GM13977 (cell line): Measurements from ENCODE around the gene GAS5.
"Not testable (repeated sequence)": the region's sequence is repeated elsewhere in the genome, so short reads cannot be mapped to it uniquely, and the experiment has no call there.

Experiments used
- DNase-seq: peaks from one replicate; pipeline ENCODE4 v3.0.0; 2012; ENCODE audit warnings: low spot score
- in situ Hi-C: fragments of 300-500 bp; cut with MboI; formaldehyde crosslinking; loops from one replicate; pipeline ENCODE4 v1.12.0; 2022; ENCODE audit warnings: low sequenced_read_pairs, low pct_unique_long_range_greater_than_20kb, mixed read lengths, inconsistent platforms; ENCODE audit not compliant: unreplicated experiment
- TF ChIP-seq, protein P1 (sequence below): IDR thresholded peaks from 2 replicates; pipeline ENCODE4 v1.5.1; 2012; ENCODE audit warnings: mild to moderate bottlenecking, control low read depth; ENCODE audit not compliant: insufficient read depth; ENCODE audit errors: extremely low read depth, missing control alignments

GAS5 gene

GRCh38 chr1:173866413-173867115 is 1.2 kb downstream of the GAS5 start:
- DNase-seq: no peak
- in situ Hi-C loops: no loop called here
- TF ChIP-seq, protein P1, sequence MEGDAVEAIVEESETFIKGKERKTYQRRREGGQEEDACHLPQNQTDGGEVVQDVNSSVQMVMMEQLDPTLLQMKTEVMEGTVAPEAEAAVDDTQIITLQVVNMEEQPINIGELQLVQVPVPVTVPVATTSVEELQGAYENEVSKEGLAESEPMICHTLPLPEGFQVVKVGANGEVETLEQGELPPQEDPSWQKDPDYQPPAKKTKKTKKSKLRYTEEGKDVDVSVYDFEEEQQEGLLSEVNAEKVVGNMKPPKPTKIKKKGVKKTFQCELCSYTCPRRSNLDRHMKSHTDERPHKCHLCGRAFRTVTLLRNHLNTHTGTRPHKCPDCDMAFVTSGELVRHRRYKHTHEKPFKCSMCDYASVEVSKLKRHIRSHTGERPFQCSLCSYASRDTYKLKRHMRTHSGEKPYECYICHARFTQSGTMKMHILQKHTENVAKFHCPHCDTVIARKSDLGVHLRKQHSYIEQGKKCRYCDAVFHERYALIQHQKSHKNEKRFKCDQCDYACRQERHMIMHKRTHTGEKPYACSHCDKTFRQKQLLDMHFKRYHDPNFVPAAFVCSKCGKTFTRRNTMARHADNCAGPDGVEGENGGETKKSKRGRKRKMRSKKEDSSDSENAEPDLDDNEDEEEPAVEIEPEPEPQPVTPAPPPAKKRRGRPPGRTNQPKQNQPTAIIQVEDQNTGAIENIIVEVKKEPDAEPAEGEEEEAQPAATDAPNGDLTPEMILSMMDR: no peak

- no peak for DNase-seq
- in situ Hi-C loops: no loop called here
- TF ChIP-seq, protein P1: no peak
Observed at GRCh38 chr1:173865468-173866164, 2.2 kb downstream of the GAS5 start.

- in situ Hi-C loops: no loop called here
- TF ChIP-seq, protein P1: no peak
- no peak for DNase-seq
Observed at GRCh38 chr1:173864179-173864867, 3.5 kb downstream of the GAS5 start.

- DNase-seq: no peak
- TF ChIP-seq, protein P1: no peak
- in situ Hi-C loops: no loop called here
Observed at GRCh38 chr1:173863224-173864161, 4.3 kb downstream of the GAS5 start.

GRCh38 chr1:173862769-173863223 is 5.0 kb downstream of the GAS5 start:
- DNase-seq: no peak
- TF ChIP-seq, protein P1: no peak
- in situ Hi-C loops: no loop called here

- in situ Hi-C loops, DNase-seq: not testable (repeated sequence)
Observed at GRCh38 chr1:173862146-173862768, 5.5 kb downstream of the GAS5 start.
